ENCODE results near the gene RASA4.
"Not testable (repeated sequence)": the region's sequence is repeated elsewhere in the genome, so short reads cannot be mapped to it uniquely, and the experiment has no call there.

- not testable (repeated sequence) for TF ChIP-seq CTCF (IDR thresholded peaks at IDR 0.05 in 8 of 11, conservative IDR thresholded peaks at IDR 0.05 in 3 of 11); POLR2A (IDR thresholded peaks at IDR 0.05)
Observed at GRCh38 chr7:102589857-102590256, 26.7 kb downstream of the RASA4 start.
